ENCODE results near the gene STRA8. TPM values are rescaled to one million over a fixed set of nuclear protein-coding genes. Genes with fewer than 3 reads are reported as not detected.

Gene STRA8
- total RNA-seq, 1 donor: not detected

DNA sequence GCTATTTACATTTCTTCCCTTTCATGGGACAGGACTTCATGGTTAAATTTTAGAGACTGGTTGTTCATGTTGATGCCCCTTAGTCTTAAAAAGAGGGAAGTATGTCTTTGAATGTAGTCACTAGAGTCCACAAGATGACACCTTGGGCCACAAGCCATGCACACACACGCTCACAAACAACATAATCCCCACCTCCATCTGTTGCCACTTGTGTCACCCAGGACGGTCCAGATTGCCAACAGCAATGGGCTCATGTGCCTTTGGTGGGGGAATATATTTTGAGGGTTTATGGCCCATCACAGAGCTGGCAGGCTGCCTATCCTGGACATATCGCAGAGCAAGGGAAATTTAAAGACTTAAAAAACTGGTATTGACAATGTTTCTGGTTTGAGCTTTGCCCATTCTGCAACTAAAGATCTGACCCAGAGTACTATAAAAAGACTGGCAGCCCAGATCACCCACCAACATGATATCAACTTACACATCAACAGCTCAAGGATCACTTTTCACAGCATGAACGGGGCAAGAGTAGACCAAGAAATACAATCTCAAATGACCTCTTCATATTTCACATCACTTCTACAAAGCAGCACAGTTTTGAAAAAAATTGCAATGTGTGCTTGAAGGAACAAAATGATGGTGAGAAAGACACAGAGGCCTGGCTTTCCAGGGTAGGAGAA lies 50.5 kb downstream of the STRA8 start:
- no peak overlapping the region for H3K4me3 ChIP-seq (ENCODE audit: low read length)

DNA sequence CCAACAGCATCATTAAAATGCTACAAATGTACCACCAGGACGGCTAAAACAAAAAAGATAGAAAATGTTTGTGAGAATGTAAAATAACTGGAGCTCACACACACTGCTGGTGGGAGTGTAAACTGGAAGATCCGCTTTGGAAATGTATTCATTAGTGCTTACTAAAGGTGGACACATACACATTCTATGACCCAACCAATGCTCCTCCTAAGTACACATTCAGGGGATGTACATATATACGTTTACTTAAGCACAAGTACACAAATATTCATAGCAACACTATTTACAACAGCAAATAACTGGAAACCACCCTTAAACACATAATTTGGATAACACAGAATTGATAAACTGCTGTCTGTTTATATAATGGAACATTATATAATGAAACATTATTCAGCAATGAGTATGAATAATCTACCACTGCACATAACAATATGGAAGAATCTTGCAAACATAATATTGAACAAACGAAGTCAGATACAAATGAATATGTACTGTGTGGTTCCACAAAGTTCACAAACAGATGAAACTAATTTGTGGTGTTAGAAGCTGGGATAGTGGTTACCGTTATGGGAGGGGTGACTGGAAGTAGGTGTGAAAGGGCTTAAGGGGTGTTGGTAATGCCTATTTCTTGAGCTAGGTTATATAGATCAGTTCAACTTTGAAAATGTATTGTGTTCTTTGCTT lies 52.1 kb downstream of the STRA8 start:
- no peaks in the 10 kb centered on the region for H3K27me3 ChIP-seq (ENCODE audit: insufficient read depth, low read length)
- no peaks in the 10 kb centered on the region for H3K4me1 ChIP-seq (ENCODE audit: insufficient read depth, low read length)
- H3K4me3 ChIP-seq (ENCODE audit: low read length): no peak overlapping the region
- no peaks in the 10 kb centered on the region for H3K9me3 ChIP-seq (ENCODE audit: low read depth, low read length)

More for the DNA sequence above, 50.5 kb downstream of the STRA8 start:
- no peaks in the 10 kb centered on the region for H3K4me1 ChIP-seq (ENCODE audit: insufficient read depth, low read length)
- H3K9me3 ChIP-seq (ENCODE audit: low read depth, low read length): no peaks in the 10 kb centered on the region
- peaks cover 4% of the 10 kb centered on the region for H3K27me3 ChIP-seq (ENCODE audit: insufficient read depth, low read length)

DNA sequence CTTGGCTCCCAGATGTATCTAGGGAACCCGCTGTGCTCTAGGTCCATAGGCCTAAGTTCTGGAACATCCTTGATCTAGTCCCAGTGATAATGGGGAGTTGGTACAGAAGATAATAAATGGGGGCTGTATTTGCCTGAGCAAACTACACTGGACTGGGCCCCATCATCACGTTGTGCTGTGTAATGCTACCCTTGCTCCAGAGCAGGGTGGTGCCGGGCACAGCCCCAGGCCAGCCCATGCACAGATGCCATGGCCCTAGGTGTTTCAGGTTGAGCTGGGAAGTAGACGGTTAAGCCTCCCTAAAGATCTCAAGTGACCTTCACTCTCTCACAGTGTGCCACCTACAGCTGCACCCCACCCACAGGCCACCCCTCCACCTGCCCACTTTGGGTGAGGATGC lies 53.2 kb downstream of the STRA8 start:
- Histone ChIP-seq H3K4me1 (ENCODE audit: insufficient read depth, low read length) (no peaks in the 10 kb centered on the region), H3K9me3 (ENCODE audit: low read depth, low read length) (no peaks in the 10 kb centered on the region), H3K27me3 (ENCODE audit: insufficient read depth, low read length) (no peaks in the 10 kb centered on the region), H3K4me3 (ENCODE audit: low read length) (no peak overlapping the region)

DNA sequence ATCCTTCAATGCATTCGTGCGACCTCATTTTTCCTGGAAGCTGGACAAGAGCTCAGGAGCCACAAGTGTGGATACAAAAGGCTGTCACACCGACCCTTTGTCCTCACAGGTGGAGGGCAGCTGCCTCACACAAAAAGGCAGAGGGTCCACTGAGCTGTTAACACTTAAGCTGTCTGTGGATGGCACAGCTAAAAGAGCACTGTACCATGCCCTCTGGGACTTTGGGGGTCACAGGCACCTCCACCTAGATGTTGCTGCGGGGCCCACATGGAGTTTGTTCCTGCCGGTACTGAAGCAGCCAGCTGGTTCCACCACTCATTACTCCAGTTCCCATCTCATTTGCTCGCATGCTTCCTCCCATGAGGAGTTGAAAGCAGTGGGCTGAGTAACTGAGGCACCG lies 57.0 kb downstream of the STRA8 start:
- H3K4me3 ChIP-seq (ENCODE audit: low read length): no peak overlapping the region
- no peaks in the 10 kb centered on the region for H3K9me3 ChIP-seq (ENCODE audit: low read depth, low read length)
- H3K27me3 ChIP-seq (ENCODE audit: insufficient read depth, low read length): no peaks in the 10 kb centered on the region
- no peaks in the 10 kb centered on the region for H3K4me1 ChIP-seq (ENCODE audit: insufficient read depth, low read length)

DNA sequence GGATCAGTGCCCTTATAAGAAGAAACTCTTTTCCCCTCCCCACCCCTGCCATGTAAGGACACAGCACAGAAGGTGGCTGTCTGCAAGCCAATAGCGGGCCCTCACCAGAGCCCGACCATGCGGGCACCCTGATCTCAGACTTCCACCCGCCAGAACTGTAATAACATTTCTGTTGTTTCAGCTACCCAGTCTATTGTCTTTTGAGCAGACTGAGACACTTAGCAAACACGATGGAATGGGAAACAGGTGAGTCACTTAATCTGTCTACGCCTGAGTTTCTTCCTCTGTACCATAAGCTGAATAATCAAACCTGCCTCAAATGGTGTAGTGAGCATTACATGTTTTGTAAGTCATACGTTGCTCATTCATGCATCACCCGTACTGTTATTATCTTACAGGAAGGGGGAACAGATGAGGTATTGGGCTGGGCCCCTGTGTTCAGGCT lies 58.2 kb downstream of the STRA8 start:
- no peak overlapping the region for H3K4me3 ChIP-seq (ENCODE audit: low read length)
- H3K4me1 ChIP-seq (ENCODE audit: insufficient read depth, low read length): no peaks in the 10 kb centered on the region
- no peaks in the 10 kb centered on the region for H3K9me3 ChIP-seq (ENCODE audit: low read depth, low read length)
- H3K27me3 ChIP-seq (ENCODE audit: insufficient read depth, low read length): no peaks in the 10 kb centered on the region

DNA sequence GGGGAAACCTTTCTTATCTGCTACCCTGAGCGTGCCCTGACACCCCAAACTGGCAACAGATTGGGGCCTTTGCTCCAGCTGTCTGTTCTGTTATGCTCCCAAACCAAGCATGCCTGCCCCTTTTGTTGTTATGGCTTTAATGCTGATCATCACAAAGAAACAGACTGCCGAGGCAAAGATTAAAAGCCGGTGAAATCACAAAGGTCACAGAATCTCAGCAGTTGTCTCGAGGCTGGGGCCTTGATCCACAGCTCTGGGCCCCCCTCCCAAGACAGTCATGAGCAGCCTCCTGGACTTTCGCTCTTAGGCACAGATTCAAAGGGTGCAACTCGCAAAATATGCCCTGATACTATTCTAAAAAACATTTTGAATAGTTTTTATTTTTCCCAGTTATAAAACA lies 65.6 kb downstream of the STRA8 start:
- Histone ChIP-seq H3K4me1 (ENCODE audit: insufficient read depth, low read length) (no peaks in the 10 kb centered on the region), H3K27me3 (ENCODE audit: insufficient read depth, low read length) (no peaks in the 10 kb centered on the region), H3K4me3 (ENCODE audit: low read length) (no peak overlapping the region), H3K9me3 (ENCODE audit: low read depth, low read length) (no peaks in the 10 kb centered on the region)

DNA sequence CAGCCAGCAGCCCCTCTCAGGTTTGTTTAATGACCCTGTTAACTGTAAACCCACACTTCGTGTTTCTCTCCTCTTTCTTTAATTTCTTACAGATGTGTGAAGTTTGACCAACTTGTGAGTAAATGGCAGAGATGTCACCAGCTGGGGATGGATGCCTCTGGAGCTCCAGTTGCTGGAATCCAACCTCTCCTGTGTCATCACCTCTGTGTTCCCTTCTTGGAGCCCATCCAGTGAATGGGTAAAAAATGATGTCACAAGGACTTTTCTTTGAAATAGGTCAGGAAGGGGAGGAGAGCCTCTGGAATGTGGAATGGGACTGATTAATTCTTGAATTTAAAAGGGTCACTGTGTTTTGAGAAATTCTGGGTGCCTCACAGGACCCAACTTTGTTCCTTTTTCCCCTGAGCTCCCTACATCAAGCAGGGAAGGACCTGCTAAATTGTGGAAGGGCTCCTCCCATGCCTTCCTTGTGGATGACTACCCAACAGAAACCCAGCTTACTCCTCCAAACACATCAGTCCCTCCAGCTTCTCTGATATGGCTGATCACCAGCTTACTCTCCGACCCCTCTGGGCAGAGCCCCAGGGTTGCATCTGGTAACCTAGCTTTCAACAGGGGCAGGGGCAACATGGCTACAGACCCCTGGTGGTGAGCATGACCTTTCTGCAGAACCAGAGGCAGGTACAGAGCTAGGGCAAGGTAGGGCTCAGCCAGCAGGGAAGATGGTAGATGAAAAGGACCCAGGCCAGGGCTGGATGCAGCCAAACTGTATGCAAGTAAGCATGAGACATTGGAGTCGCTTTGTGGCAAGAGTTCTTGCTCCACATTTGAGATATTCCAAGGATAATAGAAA lies 67.5 kb downstream of the STRA8 start:
- no peaks in the 10 kb centered on the region for H3K9me3 ChIP-seq (ENCODE audit: low read depth, low read length)
- H3K4me3 ChIP-seq (ENCODE audit: low read length): no peak overlapping the region
- H3K4me1 ChIP-seq (ENCODE audit: insufficient read depth, low read length): no peaks in the 10 kb centered on the region
- H3K27me3 ChIP-seq (ENCODE audit: insufficient read depth, low read length): no peaks in the 10 kb centered on the region

Other genes with a start within 250 kb of the STRA8 start
- 2.1 TPM for gene AGBL3, start 247.3 kb upstream of the STRA8 start, total RNA-seq
- 51.4 TPM for gene TMEM140, start 85.8 kb upstream of the STRA8 start, total RNA-seq
- gene CYREN, start 63.1 kb upstream of the STRA8 start, total RNA-seq: 24.8 TPM
- 14.3 TPM for gene WDR91, start 22.3 kb upstream of the STRA8 start, total RNA-seq

All from mononuclear cell (primary cell).